Activated T-helper 9 cell treated with anti-CD3 and anti-CD28 coated beads, Interleukin-2, amount 50 U/mL, for 16 hours (primary cell): ENCODE results near the gene STX8.
"Not testable (repeated sequence)": the region's sequence is repeated elsewhere in the genome, so short reads cannot be mapped to it uniquely, and the experiment has no call there.

Experiments
- DNase-seq: peaks from one replicate; pipeline ENCODE4 v3.0.0-alpha.2; 2020; ENCODE audit warnings: low read depth

Gene STX8

DNA sequence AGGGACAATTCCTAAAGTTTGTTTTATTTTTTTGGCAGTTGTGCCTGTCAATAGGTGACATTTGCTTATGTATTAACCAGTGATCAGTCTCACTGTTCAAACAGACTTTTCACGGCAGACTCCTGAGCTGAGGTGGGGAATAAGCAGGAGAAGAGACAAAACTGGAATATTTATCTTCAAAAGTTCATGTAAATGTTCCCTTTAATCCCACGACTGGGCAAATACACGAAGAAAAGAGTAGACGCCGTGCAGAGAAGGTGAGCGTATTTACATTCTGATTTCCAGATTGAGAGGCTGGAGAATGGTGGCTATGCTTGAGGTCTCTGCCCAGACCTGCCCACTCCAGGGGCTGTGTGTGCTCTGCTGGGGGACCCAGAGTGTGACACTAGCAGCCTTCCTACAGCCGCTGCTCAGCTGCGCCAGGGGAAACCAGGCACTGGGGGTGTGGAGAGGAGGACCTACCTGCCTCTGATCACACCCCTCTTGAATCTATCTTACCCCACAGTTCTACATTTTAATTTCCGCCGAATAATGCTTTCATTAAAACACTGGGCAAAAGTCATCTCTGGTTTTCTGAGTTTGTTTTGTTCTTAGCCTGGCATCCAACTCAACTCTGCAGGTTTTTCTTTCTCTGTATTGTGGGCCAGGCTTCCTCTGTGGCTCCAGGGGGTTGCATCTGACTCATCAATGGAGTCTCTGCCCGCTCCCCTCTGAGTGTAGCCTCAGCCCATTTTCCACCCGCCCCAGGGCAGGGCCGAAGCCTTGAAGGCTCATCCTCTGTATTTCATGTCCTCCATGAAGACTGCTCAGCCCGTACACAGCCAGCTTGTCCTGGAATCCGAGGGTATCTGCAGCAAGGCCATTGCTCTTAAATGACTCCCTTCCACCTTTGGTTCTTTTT is 317.3 kb downstream of the STX8 start:
- no peak for DNase-seq

DNA sequence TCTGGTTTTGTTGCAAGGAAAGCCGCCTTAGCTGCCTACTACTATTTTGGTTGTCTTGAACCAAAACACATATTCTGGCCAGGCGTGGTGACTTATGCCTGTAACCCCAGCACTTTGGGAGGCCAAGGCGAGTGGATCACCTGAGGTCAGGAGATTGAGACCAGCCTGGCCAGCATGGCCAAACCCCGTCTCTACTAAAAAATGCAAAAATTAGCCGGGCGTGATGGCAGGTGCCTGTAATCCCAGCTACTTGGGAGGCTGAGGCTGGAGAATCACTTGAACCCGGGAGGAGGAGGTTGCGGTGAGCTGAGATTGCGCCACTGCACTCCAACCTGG is 318.0 kb downstream of the STX8 start:
- not testable (repeated sequence) for DNase-seq

DNA sequence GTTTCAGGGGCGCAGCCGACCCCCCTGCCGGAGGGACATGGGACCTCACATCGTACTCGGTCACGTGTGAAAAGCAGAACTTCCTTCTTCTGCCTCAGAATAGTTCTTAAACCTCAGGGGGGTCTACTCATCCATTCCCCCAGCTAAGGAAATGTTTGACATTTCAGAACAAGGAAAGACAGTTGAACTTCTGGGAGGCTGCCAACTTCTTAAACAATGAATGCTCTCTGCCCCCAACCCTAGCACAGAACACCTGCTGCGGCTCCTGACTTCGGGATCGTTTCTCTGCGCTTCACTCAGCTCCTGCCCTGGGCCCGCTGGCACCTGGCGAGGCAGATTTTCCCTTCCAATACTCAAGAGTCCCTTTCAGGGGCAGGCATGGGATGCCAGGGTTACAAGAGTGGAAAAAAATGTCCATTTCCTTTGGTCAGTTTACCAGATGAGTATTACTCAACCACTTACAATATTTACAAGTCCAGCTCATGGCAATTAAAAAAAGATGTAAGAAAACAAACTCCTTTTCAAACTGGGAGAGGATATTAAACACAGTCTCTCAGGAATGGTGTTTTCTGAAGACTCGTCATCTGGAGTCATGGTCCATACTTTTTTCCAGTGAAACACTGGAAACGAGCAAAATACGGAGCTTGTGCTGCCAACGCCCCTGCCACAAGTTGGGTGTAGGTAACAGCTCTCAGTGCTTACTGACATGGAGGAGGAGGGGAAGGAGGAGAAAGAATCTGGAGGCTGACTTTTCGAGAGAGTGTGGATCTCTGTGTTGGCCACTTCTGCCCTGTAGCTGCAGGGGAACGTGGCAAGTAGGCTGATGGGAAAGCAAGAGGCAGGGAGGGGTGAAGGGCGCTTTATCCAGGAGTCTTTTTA is 318.6 kb downstream of the STX8 start:
- DNase-seq = no peak

DNA sequence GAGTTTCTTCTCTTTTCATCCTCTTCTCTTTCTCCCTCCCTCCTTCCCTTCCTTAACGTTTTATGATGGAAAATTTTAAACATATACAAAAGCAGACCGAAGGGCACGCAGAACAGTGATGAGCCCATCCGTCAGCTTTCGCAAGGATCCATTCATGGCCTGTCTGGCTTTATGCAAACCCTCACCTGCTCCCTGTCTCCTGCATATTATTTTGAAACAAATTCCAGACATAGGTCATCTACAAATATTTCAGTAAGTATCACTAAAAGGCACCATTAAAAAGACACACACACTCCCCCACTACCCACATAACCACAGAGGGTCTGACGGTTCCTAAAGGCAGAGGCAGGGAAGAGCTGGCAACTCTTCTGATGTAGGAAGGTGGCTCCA is 319.3 kb downstream of the STX8 start:
- no peak for DNase-seq

DNA sequence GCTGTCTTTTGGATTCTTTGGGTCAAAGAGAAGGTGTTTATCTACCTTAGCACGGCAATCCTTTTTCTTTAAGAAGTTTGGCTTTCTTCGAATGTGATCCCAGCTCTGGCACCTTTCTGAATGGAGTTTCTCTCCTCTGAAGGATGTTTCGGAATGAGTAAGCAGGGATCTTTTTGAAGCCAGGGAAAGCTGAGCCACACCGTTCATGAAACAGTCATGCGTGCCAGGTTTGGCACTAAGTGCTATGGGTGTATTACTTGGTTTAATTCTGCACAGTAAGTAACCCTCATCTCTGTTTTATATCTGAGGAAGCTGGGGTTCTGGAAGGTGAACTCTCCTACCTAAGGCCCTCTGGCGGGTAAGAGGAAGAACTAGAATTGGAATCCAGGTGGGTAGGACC is 319.8 kb downstream of the STX8 start:
- no peak for DNase-seq

DNA sequence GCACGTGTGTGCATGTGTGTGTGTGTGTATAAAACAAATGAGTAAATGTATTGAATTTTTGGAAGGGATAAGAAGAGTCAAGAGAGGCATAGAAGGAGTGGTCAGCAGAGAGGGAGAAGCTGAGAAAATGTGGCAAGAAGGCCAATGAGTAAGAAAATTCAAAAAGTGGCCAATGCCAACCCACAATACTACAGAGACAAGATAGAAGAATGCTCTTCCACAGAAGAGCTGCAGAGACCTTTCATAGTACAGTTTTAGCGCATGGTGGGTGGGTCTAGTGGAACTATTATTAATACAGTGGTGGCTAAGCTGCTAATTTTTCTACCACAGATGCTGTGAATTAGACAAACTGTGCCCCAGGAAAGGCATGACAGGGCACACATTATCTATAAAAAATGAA is 320.8 kb downstream of the STX8 start:
- no peak for DNase-seq

DNA sequence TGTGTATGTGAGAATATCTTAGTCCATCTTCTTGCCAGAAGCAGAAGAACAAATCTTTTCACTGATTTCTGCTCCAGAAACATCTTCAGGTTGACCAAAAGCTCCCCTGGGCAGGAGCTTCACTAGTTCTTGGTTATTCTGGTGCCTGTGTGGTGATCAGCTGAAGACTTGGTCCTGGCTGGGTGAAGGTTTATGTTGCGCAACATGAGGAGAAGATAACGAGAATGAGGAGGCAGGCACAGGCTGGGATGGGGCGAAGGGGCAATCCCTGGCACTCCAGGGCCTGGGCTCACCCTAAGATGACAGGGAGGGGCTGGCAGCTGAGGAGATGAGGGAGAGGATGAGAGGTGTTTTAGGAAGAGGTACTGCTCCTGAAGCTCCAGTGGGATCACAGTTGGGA is 322.3 kb downstream of the STX8 start:
- no peak for DNase-seq

DNA sequence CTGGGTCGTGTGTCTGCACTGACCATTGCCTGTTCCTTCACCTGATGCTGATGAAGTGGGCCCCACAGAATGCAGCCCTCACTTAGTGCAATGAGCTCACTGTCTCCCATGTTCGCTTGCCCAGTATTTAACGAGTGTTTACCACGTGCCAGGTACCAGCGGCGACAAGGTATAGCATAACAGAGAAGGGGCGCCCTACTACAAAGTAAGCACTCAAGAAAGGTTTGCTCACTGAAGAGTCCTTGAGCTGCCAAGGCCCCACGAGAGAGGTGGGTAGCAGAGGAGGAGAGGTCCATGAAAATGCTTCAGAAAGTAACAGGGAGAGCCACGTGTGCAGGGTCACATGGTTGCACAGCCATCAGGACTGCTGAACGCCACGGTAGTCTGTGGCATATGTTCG is 324.3 kb downstream of the STX8 start:
- no peak for DNase-seq

DNA sequence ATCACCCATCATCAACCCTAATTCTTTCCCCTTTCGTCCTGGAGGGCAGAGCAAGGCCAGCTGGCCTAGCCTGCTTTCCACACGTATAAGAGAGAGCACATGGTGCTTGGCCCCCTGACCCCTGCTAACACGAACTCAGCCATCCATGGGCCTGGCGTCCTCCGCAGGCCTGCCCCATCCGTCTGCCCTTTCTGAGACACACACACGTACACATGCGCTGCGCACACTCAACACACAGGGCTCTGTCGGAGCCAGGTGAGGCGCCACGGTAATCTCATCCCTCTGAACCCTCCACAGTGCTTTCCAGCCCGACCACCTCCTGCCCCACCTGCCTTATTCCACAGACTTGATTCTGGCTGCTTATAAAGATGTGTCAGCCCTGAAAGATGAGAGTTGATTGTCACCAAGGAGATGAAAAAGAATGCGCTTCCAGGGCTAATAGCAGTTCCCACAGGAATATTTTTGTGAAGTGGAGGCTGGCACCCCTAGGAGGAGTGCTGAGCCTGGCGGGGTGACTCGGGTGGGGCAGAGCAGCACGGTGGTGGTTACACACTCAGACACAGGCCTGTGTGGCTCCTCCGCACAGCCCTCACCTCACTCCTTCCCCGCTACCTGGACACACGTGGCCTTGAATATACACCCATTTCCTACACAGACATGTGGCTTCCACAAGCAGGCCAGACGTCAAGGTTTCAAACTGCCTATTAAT is 326.2 kb downstream of the STX8 start:
- DNase-seq = no peak

DNA sequence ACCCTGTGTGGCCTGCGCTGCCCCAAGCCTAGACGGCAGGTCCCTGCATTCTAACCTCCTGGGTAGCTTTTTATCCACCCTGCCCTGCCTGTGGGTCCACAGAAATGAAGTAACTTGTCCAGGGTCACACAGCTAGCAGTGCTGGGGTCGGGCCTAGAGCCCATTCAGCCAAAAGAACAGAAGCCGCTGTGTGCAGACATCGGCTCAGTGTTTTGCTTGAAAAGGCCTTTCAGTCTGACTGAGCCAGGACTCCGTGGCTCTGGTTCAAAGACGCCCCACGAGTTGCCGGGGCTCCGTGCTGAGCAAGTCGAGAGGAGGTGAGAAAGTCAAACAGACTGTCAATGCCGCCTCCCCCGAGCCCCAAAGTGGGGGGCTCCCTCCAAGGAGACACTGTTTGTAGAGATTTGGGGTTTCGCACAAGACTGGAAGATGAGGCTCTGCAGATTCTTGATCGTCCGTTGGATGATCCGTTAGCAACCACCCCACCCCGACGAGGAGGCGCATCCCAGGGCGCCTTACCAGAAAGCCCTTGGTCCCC is 328.1 kb downstream of the STX8 start:
- no peak for DNase-seq

DNA sequence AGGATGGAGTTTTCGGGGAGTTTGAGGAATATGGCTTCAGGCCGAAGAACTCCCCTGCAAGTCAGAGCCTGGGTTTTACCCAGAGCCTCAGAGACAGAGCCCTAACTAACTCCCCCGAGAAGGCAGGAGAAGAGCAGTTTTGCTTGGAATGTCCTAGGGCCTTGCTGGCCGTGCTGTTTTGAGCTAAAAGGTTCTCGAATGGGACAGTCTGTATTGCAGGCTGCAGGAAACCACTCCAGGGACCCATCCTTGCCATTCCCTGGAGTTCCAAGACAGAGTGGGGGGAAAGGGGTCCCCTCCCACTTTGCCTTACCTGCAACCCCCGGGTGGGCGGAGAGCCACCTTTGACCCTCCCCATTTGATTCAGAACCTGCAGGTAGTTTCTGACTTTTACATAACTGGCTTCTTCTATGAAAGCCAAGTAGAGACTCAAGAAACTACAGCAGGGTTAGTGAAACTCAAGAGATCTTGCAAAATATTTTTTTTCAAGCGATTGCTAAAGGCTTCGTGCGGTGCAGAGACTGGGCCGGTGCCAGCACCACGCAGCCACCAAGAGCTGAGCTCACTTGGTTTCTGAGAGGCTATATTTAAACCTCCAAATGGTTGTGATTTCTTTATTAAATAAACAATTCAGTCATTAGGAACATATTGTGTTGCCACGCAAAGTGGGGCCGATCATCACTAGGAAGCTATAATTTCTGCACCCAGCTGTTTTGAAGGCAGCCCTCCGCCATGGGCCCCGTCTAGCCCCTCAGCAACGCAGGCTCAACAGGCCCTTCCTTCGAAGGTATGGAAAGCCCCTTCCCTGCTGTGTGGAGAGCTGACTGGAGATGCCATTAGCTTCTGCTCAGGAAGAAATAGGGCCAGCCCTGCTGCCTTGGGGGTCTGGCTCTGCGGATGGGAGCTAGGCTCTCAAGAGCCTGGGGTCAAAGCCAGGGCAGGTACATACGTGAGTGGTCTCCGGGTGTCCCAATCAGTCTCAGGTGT is 331.3 kb downstream of the STX8 start:
- DNase-seq = no peak

DNA sequence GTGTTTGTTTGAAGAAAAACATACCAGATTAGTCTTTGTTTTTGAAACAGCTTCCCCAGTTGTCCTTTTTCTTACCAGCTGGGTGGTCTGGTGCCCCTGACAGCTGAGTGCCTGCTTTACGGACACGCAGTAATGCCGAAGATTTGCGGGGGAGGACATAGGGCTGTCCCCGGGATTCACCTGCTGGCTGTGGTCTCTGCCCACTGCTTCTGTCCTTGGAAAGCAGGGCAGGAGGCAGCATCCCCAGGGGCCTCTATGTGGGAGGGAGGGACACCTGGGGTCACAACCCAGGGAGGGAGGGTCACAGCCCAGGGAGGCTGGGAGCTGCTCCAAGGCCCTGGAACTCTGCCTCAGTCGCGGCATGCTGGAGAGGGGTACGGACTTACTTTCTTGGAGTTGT is 332.6 kb downstream of the STX8 start:
- DNase-seq = no peak

DNA sequence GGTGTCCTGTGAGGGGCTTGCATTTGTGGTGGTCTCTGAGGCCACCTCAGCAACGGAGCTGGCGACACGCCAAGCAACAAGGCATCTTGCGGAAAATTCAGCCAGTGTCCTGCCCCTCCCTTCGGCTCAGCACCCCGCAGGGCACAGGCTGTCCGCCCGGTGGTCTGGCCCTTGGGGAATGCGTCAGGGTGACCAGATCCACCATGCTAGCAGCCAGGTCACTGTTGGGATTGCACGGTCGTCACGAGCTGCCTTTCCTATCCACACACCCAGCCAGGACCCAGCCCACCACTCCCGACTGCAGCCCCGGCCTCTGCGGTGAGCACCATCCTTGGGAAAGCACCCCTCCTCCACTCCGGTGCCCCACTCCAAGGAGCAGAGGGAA is 333.1 kb downstream of the STX8 start:
- DNase-seq = no peak

DNA sequence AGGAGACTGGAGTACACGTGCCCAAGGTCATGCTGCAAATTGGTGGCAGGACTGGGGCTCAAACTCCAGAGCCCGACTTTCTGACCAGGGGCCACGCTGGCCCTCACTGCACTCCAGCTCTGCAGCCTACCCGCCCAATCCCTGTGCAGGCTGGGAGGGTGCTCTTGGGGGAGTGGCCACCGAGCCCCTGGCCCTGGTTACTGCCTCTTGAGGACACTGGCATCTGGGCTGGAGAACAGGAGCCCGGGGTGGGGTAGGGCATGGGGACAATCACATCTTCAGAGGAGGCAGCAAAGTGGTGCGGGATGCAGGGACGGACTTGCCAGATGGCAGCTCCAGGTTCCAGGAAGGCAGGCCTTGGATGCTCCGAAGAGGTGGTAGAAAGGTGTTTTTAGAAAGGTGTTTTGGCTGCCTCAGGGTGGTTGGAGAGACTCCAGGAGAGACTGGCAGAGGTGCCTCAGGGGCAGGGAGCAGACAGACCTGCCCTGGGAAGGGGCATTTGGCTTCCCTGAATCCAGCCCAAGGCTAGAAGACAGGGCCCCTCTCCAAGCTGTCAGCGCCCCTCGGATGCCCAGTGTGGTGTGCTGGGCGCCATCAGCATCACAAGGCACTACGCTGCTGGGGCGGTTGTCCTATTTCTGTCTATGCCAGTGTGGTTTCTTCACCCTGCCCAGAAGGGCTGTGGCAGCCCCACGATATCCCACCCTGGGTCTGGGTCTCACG is 333.7 kb downstream of the STX8 start:
- DNase-seq = no peak

DNA sequence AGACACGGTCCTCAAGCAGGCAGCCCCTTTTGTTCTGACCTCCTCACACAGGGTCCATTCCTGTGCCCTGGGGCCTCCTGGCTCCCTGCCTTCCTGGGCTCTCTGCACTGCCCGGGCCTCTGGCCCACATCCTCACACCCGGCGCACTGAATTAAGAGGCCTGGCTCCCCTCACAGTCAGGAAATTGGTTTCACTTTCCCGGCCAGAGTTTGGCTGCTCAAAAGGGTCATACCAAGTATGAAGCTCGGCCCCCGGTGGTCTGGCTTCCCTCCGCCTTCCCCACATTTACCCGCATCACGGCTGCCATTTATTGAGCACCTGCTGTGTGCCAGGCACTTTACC is 334.3 kb downstream of the STX8 start:
- no peak for DNase-seq

DNA sequence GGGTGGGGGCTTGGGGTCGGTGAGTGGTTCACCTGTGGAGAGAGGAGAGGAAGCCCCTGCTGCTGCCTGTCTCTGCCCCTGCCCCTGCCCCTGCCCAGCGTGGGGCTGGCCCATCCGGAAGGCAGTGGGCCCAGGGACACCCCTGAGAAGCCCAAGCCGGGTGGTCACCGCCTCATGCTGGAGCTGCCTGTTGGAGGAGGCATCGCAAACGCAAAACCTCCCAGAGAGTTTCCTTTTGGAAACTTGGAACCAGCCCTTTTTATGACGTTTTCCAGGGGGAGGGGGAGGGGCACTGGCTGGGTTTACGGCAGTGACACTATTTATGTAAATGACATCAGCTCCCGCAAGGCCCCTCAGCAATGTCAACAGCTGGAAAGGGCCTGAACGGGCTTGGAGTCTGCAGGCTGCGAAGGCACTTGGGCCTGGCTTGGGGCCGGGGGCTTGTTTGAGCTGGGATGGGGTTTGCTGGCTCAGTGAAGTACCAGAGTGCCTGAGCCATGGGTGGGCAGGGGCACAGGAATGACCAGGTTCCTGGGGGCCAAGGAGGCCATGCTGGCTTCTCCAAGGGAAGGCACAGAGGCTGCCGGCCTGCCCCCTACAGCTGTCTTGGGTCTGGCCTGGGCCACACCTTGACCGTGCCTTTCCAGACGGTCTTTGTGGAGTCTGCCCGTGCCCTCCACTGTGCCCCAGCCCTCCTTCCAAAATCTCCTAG is 334.8 kb downstream of the STX8 start:
- no peak for DNase-seq

DNA sequence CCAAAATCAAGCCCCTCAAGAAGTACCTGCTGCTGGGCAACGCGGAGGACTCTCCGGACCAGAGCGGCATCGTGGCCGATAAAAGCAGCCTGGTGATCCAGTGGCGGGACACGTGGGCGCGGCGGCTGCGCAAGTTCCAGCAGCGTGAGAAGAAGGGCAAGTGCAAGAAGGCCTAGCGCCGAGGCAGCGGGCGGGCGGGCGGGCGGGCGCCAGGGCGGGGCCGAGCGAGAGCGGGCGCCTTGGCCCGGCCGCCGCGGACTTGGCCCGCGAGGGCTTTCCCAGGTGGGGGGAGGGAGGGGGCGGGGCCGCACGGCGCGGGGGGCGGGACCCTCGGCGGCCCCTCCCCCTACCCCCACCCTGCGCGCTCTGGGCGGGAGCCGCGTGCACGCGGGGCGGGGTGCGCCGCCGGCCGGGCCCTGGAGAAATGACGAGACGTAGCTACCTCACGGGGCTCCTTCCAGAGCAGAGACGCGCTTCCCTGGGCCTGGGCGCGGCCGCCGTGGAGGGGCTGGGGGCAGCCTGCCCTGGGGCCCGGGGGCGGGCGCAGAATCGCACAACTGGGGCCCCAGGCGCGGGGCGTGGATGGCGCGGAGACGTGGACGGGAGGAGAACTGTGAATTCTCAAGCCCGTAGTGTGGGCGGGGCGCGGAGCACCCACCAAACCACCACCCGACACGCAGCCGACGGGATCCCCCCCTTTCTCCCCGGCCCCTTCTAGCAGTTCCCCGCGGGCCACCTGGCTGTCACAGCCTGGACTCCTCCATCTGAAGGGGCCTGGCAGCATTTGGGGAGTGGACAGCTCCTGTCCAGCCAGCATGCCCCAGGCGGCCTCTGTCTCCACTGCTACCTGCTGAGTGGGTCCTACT is 335.6 kb downstream of the STX8 start:
- peak; percentile 57 for DNase-seq

DNA sequence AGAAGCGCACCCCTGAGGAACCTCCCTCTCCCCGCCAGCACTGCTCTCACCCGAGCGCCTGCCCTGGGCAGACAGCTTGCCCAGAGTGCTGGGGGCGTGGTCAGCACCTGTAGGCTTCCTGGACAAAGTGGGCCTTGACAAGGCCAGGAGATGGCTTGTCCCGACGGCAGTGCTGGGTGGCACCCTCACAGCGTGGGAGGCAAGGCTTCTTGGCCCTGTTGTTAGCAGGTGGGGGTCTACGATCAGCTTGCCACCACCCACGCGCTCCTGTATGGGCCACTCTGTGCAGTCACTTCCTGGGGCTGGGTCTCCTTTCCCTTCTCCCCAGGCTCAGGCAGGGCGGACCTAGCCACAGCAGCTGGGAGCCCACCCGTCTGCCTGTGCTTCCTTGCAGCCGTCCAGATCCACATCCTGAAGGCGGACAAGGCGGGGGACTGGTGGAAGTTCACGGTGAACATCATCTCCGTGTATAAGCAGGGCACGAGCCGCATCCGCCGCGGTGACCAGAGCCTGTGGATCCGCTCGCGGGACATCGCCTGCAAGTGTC is 336.3 kb downstream of the STX8 start:
- no peak for DNase-seq
